GM19328 (cell line): ENCODE results near the gene ADARB1.
"Not testable (repeated sequence)": the region's sequence is repeated elsewhere in the genome, so short reads cannot be mapped to it uniquely, and the experiment has no call there.

Source experiments
- ATAC-seq: cut with Tn5 transposase; IDR thresholded peaks from one replicate; pipeline ENCODE4 v1.9.1; 2021; ENCODE audit warnings: mild to moderate bottlenecking, moderate library complexity; ENCODE audit not compliant: unreplicated experiment

The ADARB1 gene

DNA sequence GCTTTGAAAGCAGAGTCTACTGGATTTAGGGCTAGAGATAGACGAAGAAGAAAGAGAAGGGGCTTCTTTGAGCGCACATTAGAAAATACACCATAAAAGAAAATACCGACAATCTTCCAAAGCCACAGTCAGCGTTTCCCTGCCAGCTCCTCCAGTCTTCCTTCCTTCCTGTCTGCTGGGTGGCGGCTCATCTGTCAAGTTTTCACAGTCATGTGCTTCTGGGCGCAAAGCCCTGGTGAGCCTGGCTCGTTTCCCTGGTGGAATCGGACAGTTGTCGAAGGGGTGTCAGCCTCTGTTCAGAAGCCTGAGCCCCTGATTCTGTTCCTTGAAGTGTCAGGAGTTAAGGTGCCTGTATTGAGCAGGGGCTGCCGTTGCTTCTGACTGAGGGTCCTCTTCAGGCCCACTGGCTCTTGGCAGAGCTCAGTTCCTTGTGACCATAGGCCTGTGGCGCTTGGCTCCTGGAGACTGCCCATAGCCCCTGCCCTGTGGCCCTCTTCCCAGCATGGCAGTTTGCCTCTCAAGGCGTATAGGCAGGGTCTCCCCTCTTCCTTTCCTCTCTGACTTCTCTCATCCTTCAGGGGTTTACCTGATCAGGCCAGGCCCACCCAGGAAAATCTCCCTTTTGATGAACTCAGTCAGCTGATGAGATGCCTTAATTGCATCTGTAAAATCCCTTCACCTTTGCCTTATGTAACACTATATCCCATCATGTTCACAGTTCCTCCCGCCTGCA is 58.6 kb downstream of the ADARB1 start:
- no peak for ATAC-seq

DNA sequence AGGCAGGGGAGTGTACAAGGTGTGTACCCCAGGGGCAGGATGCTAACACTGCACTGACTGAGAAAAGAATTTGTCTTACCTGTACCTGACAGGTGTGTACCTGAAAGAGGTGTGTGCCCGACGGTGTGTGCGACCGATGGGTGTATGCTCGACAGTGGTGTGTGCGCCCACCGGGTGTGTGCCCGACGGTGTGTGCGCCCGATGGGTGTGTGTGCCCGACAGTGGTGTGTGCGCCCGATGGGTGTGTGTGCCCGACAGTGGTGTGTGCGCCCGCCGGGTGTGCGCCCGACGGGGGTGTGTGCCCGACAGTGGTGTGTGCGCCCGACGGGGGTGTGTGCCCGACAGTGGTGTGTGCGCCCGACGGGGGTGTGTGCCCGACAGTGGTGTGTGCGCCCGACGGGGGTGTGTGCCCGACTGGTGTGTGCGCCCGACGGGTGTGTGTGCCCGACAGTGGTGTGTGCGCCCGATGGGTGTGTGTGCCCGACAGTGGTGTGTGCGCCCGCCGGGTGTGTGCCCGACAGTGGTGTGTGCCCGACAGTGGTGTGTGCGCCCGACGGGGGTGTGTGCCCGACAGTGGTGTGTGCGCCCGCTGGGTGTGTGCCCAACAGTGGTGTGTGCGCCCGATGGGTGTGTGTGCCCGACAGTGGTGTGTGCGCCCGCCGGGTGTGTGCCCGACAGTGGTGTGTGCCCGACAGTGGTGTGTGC is 59.3 kb downstream of the ADARB1 start:
- ATAC-seq: not testable (repeated sequence)

DNA sequence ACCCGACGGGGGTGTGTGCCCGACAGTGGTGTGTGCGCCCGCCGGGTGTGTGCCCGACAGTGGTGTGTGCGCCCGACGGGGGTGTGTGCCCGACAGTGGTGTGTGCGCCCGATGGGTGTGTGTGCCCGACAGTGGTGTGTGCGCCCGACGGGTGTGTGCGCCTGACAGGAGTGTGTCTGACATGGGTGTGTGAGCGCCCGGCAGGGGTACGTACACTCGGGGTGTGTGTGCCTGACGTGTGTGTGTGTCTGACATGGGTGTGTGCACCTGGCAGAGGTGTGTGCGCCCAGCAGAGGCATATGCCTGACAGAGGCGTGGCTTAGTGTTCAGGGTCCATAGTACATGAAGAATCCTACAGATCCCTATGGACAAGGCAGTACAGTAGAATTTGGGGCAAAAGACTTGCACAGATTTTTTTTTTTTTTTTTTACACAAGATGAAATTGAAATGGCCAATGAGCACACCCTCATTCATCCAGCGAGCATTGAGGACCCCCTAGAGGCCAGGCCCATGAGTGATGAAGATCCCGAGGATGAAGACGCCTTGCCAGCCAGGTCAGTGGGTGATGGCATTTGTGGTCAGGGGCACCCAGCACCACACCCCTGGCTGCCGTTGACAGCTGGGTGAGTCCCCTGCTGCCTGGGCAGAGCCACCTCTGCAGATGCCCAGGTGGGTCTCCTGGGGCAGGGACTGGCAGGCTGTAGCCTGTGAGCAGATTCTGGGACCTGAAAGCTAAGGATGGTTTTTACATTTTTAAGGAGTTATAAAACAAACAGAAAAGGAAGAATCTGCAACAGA is 60.1 kb downstream of the ADARB1 start:
- ATAC-seq: no peak

DNA sequence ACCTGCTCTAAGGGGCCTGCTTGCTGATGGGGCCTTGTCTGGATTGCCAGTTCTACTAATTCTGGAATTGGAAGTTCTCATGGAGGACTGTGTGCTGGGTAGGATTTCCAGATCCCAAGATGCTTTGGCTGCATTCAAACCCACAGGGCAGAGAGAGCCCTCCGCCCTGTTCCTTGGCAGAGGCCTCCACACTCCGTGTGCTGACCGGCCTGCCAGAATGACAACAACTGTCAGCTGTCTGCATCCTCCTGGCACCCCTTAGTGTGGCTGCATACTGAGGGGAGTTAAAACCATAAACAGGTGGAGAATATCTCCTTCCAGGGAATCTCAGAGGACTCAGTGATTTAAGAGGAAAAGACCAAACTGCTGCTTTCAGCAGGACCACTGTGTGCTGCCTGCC is 60.7 kb downstream of the ADARB1 start:
- ATAC-seq: no peak

DNA sequence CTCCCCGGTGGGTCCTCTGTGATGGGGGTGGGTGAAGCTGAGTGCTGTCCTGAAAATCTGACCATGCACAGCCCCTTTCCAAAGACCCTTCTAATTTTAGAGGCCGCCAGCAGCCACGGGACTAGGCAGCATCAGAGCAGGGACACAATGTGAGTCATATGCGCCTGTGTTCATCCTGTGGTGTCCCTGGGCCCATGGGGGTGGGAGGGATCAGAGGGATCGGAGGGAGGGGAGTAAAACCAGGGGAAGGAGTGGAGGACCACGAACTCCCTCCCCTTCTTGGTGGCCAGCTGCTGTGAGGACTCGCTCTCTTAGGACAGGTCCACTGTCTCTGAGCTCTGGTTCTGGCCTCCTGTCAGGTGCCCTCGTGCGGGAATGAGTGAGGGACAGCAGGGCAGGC is 61.5 kb downstream of the ADARB1 start:
- ATAC-seq: no peak

DNA sequence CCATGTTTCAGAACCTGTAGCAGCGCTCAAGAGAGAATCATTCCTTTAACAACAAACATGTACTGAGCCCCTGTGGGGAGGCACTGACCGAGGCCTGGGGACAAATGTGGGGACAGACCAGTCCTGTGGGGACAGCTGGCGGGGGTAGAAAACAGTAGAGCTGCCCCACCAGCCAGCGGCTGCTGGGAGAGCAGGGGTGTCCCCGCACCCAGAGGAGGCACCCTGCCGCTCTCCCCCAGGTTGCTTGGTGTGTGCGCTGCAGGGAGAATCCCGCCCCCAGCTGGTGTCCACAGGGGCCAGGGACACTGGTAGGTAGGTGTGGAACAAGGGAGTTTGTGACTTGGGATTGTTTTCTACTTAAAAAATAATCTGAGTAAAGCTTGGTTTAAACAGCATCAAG is 62.1 kb downstream of the ADARB1 start:
- ATAC-seq: no peak

- ATAC-seq: no peak
Measured at GRCh38 chr21:45136927-45137611, 62.7 kb downstream of the ADARB1 start.

DNA sequence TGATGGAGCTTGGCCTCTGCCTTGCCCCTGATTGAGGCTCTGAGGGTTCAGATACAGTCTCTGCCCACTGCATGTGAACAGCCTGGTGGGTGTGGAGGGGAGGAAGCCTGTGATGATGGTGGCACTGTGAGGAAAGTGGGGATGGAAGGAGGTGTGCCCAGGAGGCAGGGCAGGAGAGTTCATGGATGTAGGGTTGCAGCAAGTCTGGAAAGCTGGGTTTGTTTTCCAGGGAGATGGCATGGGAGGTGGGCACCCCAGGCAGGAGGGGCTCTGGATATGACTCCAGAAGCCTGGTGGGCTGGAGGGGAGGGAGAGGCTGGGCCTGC is 63.2 kb downstream of the ADARB1 start:
- ATAC-seq: no peak

- no peak for ATAC-seq
Measured at GRCh38 chr21:45138199-45139002, 64.0 kb downstream of the ADARB1 start.

DNA sequence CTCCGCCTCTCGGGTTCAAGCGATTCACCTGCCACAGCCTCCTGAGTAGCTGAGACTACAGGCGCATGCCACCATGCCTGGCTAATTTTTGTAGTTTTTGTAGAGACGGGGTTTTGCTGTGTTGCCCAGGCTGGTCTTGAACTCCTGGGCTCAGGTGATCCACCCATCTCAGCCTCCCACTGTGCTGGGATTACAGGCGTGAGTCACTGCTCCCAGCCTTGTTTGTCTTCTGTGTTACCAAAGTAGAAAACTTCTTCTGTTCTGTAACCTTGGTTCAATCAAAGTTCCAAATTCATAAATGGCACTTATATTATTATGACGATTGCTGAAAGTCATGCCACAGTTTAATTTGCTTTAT is 64.6 kb downstream of the ADARB1 start:
- not testable (repeated sequence) for ATAC-seq

DNA sequence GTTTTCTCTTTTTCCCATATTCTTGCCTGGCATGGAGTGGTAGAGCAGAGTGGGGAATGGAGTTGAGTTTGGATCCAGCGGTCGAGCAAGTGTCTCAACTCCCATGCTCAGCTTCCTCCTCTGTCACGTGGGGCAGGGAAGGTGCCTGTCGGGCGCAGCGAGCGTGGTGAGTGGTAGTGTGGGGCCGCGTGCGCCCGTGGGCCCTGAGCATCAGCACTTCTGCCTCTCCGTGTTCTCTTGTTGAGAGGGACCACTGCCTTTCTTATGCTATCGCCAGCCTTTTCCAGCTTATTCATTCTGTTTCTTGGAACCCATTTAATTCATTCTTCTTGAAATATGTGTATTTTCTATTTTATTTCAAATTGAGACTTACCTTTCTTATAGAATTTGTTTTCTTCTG is 65.1 kb downstream of the ADARB1 start:
- ATAC-seq: no peak

DNA sequence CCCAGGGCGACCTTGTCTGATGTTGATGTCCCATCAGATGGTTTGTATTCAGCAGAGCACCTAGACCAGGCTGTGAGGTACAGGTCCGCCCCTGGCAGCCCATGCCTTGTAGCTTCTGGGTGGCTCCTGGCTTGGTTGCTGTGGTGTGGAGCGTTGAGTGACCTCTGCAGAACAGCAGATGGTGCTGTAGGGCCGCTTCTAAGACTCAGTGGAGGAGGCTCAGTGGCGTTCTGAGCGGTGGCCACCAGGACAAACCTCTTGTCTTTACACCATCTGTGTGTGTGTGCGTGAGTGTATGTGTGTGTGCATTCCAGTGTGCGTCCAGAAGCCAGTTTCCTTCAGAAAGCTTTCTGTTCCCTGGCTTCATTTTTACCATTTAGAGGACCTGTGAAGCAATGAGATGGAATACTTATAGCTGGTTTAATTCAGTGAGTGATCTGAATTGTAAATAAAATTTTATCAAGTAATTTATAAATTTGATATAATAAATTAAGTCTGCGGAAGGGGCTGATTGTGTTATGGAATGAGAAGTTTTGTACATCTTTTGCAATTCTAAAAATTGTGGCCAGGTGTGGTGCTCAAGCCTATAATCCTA is 66.1 kb downstream of the ADARB1 start:
- ATAC-seq: no peak

DNA sequence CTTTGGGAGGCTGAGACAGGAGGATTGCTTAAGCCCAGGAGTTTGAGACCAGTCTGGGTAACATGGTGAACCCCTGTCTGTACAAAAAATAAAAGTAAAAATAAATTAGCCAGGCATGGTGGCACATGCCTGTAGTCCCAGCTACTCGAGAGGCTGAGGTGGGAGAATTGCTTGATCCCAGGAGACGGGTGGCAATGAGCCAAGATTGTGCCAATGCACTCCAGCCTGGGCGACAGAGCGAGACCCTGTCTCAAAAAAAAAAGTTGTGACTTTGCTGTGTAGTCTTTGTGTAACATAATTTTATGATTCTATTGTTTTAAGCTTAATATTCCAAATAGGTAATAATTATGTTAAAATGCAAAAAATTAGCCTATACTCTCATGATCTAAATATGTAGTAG is 66.6 kb downstream of the ADARB1 start:
- ATAC-seq: not testable (repeated sequence)

DNA sequence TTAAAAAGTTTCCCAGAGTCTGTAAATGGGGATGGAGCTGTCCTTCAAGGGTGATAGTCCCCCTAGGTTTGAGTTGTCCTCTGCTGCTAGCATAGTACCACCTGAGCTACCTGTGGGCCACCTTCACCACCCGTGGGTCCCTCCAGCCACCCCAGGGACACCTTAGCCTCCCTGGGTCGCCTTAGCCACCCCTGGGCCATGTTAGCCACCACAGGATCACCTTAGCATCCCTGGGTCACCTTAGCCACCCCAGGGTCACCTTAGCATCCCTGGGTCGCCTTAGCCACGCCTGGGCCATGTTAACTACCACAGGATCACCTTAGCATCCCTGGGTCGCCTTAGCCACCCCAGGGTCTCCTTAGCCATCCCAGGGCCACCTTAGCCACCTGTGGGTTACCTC is 67.1 kb downstream of the ADARB1 start:
- ATAC-seq: no peak

- ATAC-seq: no peak
Measured at GRCh38 chr21:45142469-45143308, 68.3 kb downstream of the ADARB1 start.

DNA sequence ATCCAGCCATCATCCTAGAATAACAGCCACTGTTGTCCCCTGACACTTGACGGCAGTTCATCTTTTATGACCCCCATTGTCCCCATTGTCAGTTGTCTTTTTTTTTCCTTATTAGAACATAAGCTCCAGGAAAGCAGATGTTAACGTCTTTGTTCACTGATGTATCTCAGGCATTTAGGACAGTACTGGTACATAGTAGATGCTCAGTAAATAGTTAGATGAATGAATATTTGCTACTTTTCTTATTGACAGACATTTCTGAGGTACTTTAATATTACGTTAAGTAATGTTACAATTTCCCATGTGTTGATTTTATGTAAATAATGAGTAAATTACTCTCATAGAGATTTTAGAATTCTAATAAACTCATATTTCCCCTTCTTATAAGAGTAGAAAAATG is 69.5 kb downstream of the ADARB1 start:
- no peak for ATAC-seq

GRCh38 chr21:45145146-45145545 is 70.8 kb downstream of the ADARB1 start:
- ATAC-seq: no peak

GRCh38 chr21:45145846-45146245 is 71.5 kb downstream of the ADARB1 start:
- ATAC-seq: not testable (repeated sequence)

DNA sequence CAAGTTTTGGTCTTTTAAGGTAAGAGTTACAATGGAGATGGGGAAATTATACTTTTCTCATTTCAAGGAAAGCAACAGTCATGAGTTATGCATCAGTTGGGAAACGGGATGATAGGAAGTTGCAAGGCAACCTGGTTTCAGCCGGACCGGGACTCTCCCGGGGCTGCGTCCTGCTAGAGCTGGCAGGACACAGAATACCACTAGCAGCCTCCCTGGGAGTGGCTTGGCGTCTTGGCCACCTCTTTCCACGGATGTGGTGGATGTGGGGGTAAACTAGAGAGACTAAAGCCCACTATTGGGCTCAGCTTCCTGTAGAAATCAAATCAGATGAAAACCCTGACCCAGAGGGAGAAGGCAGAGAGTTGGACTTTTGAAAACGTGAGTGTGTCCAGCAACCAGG is 71.9 kb downstream of the ADARB1 start:
- ATAC-seq: no peak
